Neural crest cell (in vitro differentiated cells): ENCODE data around the gene CACNA2D4. TPM values are rescaled to one million over a fixed set of nuclear protein-coding genes. Genes with fewer than 3 reads are reported as not detected.
A peak's percentile ranks its signal among the peaks of the same experiment; 100 is the strongest.

Experiments
- DNase-seq: peaks from one replicate; pipeline ENCODE4 v3.0.0; 2021; ENCODE audit warnings: low read depth, mixed read lengths, low spot score
- H3K27ac Mint-ChIP-seq: one replicate; pipeline ENCODE4 v1.8.0; 2021; ENCODE audit warnings: mild to moderate bottlenecking, mixed read lengths; ENCODE audit not compliant: unreplicated experiment
- H3K27me3 Mint-ChIP-seq: 2 replicates; pipeline ENCODE4 v1.8.0; 2021; ENCODE audit warnings: low read depth, mild to moderate bottlenecking, mixed read lengths
- H3K36me3 Mint-ChIP-seq: 2 replicates; pipeline ENCODE4 v1.8.0; 2021; ENCODE audit warnings: low read depth, mild to moderate bottlenecking, mixed read lengths
- H3K4me1 Mint-ChIP-seq: 2 replicates; pipeline ENCODE4 v1.8.0; 2021; ENCODE audit warnings: mixed read lengths
- H3K4me3 Mint-ChIP-seq: one replicate; pipeline ENCODE4 v1.8.0; 2021; ENCODE audit warnings: mild to moderate bottlenecking, mixed read lengths
- H3K9me3 Mint-ChIP-seq: 2 replicates; pipeline ENCODE4 v1.8.0; 2021; ENCODE audit warnings: mixed read lengths
- CTCF ChIP-seq: fragments of 200-600 bp; sonication (generic); conservative IDR thresholded peaks from 2 replicates; pipeline ENCODE4 v1.5.0; 2021; ENCODE audit warnings: antibody characterized with exemption, mild to moderate bottlenecking
- total RNA-seq: library from RNA; stranded (reverse); gene quantifications from 2 replicates; pipeline ENCODE4 v1.2.1, GENCODE V29; 2021

The CACNA2D4 gene
- total RNA-seq, 1 donor from 2014 or later, result 0.72 TPM

GRCh38 chr12:1932264-1932777 is 13.9 kb upstream of the CACNA2D4 start:
- Mint-ChIP-seq H3K4me1 (peaks cover 24% of the 10 kb centered on the region), H3K9me3 (no peaks in the 10 kb centered on the region), H3K4me3 (no peak overlapping the region), H3K27ac (no peak overlapping the region), H3K27me3 (no peaks in the 10 kb centered on the region), H3K36me3 (no peaks in the 10 kb centered on the region)
- TF ChIP-seq CTCF, result no peak
- no peak for DNase-seq

GRCh38 chr12:1931642-1932041 is 13.2 kb upstream of the CACNA2D4 start:
- Mint-ChIP-seq H3K4me1 (peaks cover 28% of the 10 kb centered on the region), H3K27ac (no peak overlapping the region), H3K27me3 (no peaks in the 10 kb centered on the region), H3K4me3 (no peak overlapping the region), H3K9me3 (no peaks in the 10 kb centered on the region), H3K36me3 (no peaks in the 10 kb centered on the region)
- no peak for TF ChIP-seq CTCF
- DNase-seq, result no peak

- H3K36me3 Mint-ChIP-seq, result no peaks in the 10 kb centered on the region
- H3K27me3 Mint-ChIP-seq, result no peaks in the 10 kb centered on the region
- no peaks in the 10 kb centered on the region for H3K9me3 Mint-ChIP-seq
- no peak overlapping the region for H3K4me3 Mint-ChIP-seq
- no peak for TF ChIP-seq CTCF
- no peak for DNase-seq
- peak overlapping the region; percentile 3 for H3K27ac Mint-ChIP-seq
- peaks cover 28% of the 10 kb centered on the region for H3K4me1 Mint-ChIP-seq
Measured at GRCh38 chr12:1930803-1931597, 12.5 kb upstream of the CACNA2D4 start.

GRCh38 chr12:1929985-1930802 is 11.7 kb upstream of the CACNA2D4 start:
- DNase-seq, result no peak
- peaks cover 28% of the 10 kb centered on the region for H3K4me1 Mint-ChIP-seq
- TF ChIP-seq CTCF, result no peak
- no peaks in the 10 kb centered on the region for H3K9me3 Mint-ChIP-seq
- no peak overlapping the region for H3K27ac Mint-ChIP-seq
- H3K36me3 Mint-ChIP-seq, result no peaks in the 10 kb centered on the region
- H3K4me3 Mint-ChIP-seq, result no peak overlapping the region
- no peaks in the 10 kb centered on the region for H3K27me3 Mint-ChIP-seq

GRCh38 chr12:1929241-1929984 is 11.0 kb upstream of the CACNA2D4 start:
- H3K4me3 Mint-ChIP-seq, result no peak overlapping the region
- no peak for TF ChIP-seq CTCF
- no peaks in the 10 kb centered on the region for H3K36me3 Mint-ChIP-seq
- H3K27ac Mint-ChIP-seq, result no peak overlapping the region
- no peak for DNase-seq
- H3K4me1 Mint-ChIP-seq, result peaks cover 33% of the 10 kb centered on the region
- H3K27me3 Mint-ChIP-seq, result no peaks in the 10 kb centered on the region
- no peaks in the 10 kb centered on the region for H3K9me3 Mint-ChIP-seq
